ENCODE measurements around the gene TMEM192. TPM values are rescaled to one million over a fixed set of nuclear protein-coding genes. Genes with fewer than 3 reads are reported as not detected.

The TMEM192 gene
- polyA plus RNA-seq (2011; rRNA removed) (15.3 and 15.8 TPM in 2 replicates), polyA minus RNA-seq (2011; rRNA and poly(A)+ RNA removed) (6.6 and 7.0 TPM in 2 replicates)

DNA sequence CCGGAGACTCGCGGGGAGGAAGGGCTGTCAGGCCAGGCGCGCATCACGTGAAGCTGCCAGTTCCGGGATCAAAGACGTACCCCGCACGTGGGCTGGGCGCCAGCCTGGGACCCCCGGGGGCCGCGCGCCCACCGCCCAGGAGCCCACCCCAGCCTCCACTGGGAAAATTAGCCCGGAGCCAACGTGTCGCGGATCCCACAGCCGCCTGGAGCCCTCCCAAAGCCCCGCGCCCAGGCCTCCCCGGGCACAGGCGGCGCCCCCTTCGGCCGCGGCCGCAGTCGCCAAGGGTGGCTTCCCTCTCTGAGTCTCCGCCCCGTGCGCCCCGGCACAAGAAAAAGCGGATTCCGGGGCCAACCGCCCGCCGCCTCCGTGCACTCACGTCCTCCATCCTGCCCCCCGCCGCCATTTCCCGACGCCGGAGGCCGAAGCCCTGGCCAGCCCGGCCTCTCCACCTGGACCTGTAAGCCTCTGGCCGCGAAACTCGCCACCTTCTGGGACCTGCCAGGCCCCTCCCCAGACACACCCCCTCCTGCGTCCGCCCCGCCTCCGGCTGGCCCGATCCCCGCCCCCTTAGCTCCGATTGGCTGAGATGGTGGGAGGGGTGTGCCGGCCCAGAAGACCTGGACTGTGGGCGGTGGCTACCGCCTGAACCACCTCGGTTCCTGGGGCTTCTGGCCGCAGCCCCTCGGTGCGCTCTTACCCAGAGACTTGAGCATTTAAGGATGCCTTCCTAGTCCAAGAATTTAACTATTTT lies at the start of gene TMEM192:
Gene TMEM192 (minus strand): TSS at position 493 of the 754 bp plus-strand sequence. CDS start 87 bp downstream, at position 406.
- Histone ChIP-seq H3K27ac (ENCODE audit: low read depth, low read length) (peak within 1 kb of the TSS; percentile 63), H3K27me3 (ENCODE audit: control insufficient read depth, insufficient read depth, low read length) (no peaks in the 10 kb centered on the region), H3K9me3 (ENCODE audit: control insufficient read depth, insufficient read depth, low read length) (no peaks in the 10 kb centered on the region; the same call in 1 of the 2 replicates), H3K4me3 (ENCODE audit: low read depth, low read length) (peak within 1 kb of the TSS; percentile 85)
- peak; percentile 53 for DNase-seq (ENCODE audit: low read depth, low spot score)
- ChIA-PET POLR2A (interaction anchor here (0.6 to 1.0 kb wide), 4 partner anchors 16 to 473 kb away, joined by 3 to 4 read pairs (median 3); no protein-coding TSS in a partner anchor), CTCF (interaction anchor here (0.6 to 3.6 kb wide), 34 partner anchors 8 to 1664 kb away, joined by 3 to 27 read pairs (median 4); partner anchors contain the start of gene MSMO1)
- TF ChIP-seq CTCF (IDR thresholded peaks at IDR 0.05; ENCODE audit: low read depth, low read length), result peak; percentile 45

GRCh38 chr4:165158762-165159161 lies 46.1 kb upstream of the TMEM192 start:
- no peaks in the 10 kb centered on the region for H3K27me3 ChIP-seq (ENCODE audit: control insufficient read depth, insufficient read depth, low read length)
- TF ChIP-seq CTCF (IDR thresholded peaks at IDR 0.05; ENCODE audit: low read depth, low read length), result no peak
- H3K27ac ChIP-seq (ENCODE audit: low read depth, low read length), result no peak overlapping the region
- no peaks in the 10 kb centered on the region for H3K9me3 ChIP-seq (ENCODE audit: control insufficient read depth, insufficient read depth, low read length)
- CTCF ChIA-PET, result interaction anchor here (0.9 kb wide), 1 partner anchor 28 kb away, joined by 3 read pairs; no protein-coding TSS in a partner anchor
- no peak overlapping the region for H3K4me3 ChIP-seq (ENCODE audit: low read depth, low read length)
- no peak for DNase-seq (ENCODE audit: low read depth, low spot score)
- POLR2A ChIA-PET, result no interaction called here

GRCh38 chr4:165156906-165157305 lies 44.2 kb upstream of the TMEM192 start:
- ChIA-PET POLR2A (no interaction called here), CTCF (no interaction called here)
- Histone ChIP-seq H3K27me3 (ENCODE audit: control insufficient read depth, insufficient read depth, low read length) (no peaks in the 10 kb centered on the region), H3K27ac (ENCODE audit: low read depth, low read length) (no peak overlapping the region), H3K4me3 (ENCODE audit: low read depth, low read length) (no peak overlapping the region), H3K9me3 (ENCODE audit: control insufficient read depth, insufficient read depth, low read length) (no peaks in the 10 kb centered on the region)
- DNase-seq (ENCODE audit: low read depth, low spot score), result no peak
- TF ChIP-seq CTCF (IDR thresholded peaks at IDR 0.05; ENCODE audit: low read depth, low read length), result no peak

DNA sequence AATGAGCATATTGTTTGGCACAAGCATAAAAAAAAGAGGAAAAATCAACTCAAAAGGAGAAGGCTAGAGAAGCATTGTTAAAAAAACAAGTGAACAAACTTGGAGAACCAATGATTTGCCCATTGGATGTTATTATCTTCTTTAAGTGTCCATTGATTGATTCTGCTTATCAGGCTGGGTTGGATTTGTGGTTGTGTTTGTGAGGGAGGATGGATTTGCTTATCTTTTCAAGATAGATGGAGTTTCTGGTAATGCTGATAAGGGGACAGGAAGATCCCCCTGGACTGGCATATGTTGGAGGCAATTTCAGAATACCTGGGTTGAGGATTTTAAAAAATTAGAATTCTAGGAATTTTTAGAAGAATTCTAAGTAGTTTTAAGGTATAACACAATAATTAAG lies 41.8 kb upstream of the TMEM192 start:
- ChIA-PET CTCF (no interaction called here), POLR2A (no interaction called here)
- H3K27ac ChIP-seq (ENCODE audit: low read depth, low read length), result no peak overlapping the region
- H3K27me3 ChIP-seq (ENCODE audit: control insufficient read depth, insufficient read depth, low read length), result no peaks in the 10 kb centered on the region
- no peak for TF ChIP-seq CTCF (IDR thresholded peaks at IDR 0.05; ENCODE audit: low read depth, low read length)
- H3K9me3 ChIP-seq (ENCODE audit: control insufficient read depth, insufficient read depth, low read length), result no peaks in the 10 kb centered on the region
- H3K4me3 ChIP-seq (ENCODE audit: low read depth, low read length), result no peak overlapping the region
- no peak for DNase-seq (ENCODE audit: low read depth, low spot score)

GRCh38 chr4:165152527-165152926 lies 39.9 kb upstream of the TMEM192 start:
- Histone ChIP-seq H3K4me3 (ENCODE audit: low read depth, low read length) (no peak overlapping the region), H3K27ac (ENCODE audit: low read depth, low read length) (no peak overlapping the region), H3K9me3 (ENCODE audit: control insufficient read depth, insufficient read depth, low read length) (no peaks in the 10 kb centered on the region), H3K27me3 (ENCODE audit: control insufficient read depth, insufficient read depth, low read length) (no peaks in the 10 kb centered on the region)
- DNase-seq (ENCODE audit: low read depth, low spot score), result no peak
- POLR2A ChIA-PET, result no interaction called here
- CTCF ChIA-PET, result no interaction called here
- TF ChIP-seq CTCF (IDR thresholded peaks at IDR 0.05; ENCODE audit: low read depth, low read length), result no peak
